Brain pericyte (primary cell): ENCODE data around the gene TMEM229B.

Source experiments
- DNase-seq: peaks from one replicate; pipeline ENCODE4 v3.0.0-alpha.2; 2012; ENCODE audit warnings: low read depth, low spot score

TMEM229B gene

DNA sequence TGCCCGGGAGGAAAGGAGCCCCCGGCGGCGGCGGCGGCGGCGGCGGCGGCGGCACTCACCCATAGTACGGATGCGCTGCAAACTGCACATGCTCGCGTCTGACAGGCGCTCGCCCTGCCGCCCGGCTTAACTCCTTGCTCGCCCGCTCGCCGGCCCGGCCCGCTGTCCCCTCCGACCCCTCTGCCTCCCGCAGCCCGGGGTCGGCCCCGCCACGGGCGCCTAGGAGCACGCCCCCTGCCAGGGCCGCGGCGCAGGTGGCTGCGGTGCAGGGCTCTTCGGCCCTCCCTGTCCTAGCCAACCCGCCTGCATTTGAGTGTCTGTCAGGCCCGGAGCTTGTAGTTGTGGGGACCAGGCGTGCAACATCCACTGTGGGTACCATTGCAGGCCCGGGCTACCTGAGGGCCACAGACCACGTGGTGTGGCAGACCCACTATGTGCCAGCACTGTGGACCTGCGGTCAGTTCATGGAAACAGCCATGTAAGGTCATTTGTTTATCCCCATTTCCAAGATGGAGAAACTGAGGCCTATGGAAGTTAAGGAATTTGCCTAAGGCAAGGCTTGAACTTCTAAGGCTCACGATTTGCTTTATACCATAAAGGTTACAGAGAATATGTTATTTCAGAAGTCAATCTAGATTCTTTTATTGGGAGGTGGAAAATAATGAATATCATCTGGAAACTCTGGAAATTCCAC lies 27.0 kb upstream of the TMEM229B start:
- DNase-seq, result no peak

DNA sequence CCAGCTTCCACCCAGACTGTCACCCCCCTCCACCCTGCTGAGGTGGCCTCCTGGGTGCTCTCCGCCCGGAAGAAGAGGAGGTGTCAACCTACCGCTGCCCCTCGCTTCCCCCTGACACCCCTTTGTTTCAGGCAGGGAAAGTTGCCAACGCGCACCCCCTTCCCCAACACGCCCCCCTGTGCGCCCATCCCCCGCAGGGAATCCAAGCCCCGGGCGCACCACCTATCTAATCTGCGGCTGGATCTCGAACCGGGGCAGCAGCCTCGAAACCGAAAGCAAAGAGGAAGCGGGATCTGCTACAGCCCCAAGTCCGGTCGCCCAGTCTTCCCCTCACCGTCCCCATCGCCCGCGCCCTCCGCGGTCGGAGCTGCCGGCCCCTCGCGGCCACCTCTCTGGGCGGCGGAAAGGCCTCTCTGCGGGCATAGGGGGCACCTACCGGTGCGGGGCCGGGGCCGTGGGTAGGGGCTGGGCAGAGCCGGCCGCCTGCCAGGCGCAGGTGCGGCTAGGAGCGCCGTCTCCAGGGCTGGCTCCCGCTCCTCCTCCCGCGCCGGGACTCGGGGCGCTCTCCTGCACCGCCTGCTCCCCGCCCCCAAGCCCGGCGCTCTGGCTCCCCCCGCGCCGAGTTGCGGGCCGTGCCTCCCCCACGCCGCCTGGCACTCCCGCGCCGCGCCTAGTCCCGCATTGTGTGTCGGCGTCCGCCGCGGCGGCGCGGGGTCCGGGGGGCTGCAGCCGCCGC lies 26.3 kb upstream of the TMEM229B start:
- DNase-seq, result no peak

DNA sequence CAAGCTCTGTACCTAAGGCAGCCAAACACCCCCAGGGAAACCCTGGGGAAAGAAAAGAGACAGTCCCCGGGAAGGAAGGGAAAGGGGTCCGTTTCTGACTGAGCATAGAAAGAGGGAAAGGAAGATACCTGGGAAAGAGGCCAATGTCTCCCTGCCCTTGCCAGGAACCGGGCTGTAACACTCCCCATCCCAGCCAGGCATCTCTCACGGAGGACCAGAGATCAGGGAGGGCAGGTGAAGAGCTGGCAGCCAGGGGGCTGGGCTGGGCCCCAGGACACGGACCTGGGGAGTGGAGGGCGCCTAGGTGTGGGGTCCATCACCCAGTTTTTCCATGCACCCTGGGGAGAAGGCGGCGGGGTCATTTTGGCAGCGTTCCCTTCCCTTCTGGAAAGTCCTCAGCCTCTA lies 25.7 kb upstream of the TMEM229B start:
- DNase-seq, result no peak

DNA sequence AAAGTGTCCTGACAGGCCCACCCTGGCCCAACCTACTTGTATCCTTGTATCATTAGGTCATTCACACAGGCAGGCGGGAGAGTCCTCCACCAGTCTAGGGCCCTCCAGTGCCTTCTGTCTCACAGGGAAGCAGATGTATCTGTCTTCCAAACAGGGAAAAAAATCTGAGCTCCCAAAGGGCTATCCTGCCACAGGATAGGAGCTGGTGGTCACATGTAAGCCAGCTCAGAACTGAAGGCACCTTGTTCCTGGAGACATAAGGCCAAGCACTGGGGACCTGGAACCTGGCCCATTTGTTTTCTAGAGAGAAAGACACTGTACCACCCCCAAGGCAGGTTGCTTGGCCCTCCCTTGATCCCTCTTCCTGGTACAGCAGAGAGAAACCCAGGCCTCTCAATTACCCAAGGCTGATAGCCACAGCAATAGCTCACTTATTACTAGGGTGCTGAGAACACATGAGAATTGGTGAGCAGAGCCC lies 25.1 kb upstream of the TMEM229B start:
- no peak for DNase-seq

DNA sequence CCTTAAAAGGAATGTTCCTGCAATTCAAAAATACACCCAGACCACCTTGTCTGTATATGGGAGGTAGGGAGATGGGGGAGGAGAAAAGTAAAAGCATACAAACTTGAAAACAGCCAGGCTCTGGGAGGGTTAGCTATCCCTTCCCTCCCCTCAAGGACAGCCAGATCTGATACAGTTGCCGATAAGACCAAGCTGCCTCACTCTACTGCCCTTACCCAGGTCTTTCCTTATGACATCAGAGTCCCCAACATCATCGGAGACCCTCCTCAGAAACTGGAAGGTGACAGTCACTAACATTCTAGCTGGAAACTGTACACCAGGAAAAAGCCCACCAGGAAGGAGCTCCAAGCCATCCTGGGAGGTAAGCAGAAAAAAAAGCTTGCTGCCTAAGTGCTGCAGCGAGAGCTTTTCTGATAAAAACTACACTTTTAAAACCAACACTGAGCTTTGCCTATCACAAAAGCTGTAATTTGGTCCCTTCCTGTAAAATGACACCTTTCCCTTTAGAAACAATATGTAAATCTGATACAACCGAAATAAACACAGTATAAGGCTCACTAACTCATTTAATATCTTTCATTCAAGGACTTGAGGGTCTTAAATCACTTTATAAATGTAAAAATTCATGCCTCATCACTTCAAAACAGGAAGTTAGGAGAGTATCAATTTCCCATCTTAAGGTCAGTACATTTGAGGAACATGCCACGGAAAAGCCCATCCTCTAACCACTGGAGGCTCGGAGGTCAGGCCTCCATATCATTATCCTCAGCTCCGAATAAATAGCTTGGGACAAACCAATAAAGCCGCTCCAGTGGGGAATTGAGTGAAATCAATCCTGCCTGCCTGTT lies 24.2 kb upstream of the TMEM229B start:
- no peak for DNase-seq

DNA sequence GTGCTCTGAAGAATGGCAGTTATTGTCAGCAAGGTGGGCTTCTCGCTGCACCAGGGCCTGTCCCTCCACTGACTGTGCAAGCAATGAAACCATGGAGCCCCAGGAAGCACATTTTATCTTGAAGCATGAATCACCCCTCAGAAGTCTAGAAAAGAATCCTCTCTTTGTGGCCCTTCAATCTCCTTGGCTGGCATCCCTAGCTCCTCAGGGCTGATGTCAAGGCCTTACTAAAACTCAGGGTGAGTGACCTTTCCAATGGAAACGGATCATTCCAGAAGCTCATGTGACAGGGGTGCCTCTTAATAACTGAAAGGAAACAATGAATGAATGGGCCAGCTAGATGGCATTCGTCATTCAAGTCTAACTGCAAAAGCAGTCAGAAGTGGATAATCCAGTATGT lies 22.3 kb upstream of the TMEM229B start:
- no peak for DNase-seq

DNA sequence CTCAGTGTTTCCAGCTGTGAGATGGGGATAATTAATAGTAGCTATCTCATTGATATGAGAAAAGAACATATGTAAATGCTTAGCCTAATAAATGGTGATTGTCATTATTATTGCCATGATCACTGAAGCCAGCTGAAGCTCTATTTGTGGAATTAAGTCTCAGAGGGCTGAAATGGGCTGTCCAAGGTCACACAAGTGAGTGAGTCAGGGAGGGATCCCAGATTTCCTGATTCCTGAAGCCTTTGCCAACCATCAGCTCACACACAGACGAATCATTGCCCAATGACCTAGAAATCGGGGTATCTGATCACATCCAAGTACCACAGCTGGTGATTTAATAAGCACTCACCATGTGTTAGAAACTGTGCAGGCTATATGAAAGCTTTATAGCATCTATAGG lies 21.6 kb upstream of the TMEM229B start:
- no peak for DNase-seq

DNA sequence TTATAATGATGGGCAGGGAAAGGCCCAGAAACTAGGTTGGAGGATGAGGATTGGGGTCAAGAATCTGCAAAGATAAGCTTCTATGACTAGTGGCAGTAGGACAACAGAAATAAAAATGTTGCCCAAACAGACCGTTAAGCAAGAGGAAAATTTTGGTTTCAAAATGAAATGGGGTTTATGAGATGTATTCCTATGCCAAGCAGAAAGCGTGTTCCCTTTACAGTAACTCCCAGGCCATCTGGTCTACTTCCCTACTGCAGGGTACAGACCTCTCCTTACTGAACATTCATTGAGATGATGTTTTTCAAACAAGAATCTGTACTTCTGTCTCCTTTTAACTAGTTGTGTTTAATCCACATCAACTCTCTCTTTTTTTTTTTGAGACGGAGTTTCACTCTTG lies 20.4 kb upstream of the TMEM229B start:
- DNase-seq, result no peak

DNA sequence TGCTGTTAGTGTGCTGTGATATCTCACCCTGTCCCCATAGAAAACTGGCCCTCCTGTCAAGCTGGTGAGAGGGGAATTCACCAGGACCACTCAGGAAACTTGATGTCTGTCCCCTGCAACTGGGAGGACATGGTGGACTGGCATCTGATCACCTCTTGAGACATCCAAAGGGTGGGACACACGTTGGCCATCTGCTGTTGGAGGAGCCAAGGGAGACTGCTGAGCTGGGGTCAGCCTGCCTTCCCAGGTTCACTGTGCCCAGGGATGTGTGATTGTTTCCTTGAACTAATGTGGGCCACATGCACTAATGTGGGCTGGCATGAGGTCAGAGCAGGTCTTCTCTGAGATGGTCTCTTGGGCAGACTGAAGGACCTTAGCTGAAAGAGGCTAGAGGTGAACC lies 16.7 kb upstream of the TMEM229B start:
- DNase-seq, result no peak

DNA sequence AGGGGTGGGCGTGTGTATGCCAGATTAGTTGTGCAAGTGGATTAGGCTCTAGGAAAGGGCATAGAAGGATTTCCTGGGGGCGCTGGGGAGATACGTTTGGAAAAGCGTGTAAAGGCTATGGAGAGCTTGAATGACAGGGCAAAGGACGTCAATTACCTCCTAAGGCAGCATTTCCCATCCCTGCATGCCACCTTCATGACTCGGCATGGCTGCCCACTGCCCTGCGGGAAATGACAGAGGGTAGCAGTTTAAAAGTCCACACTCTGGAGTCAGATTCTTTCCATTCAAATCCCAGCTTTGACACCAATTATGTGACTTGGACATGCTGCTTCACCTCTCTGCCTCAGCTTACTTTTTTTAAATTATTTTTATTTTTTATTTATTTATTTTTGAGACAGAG lies 14.8 kb upstream of the TMEM229B start:
- no peak for DNase-seq

DNA sequence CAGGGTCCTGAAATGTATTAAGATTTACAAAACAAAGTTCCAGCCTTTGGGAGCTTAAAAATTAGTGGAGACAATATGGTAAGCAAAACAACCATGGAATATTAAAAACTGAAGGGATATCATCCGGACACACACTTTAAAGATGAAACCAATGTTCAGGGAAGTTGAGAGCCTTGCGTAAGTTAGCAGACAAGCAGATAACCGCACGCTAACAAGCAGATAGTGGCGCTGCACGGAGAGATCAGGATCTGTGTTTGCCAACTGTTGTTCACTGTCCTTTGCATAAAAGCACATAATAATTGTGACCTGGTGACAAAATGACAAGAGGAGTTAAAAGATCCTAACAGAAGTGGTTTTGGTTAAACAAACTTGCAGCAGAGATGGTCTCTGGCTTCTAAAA lies 14.3 kb upstream of the TMEM229B start:
- no peak for DNase-seq

DNA sequence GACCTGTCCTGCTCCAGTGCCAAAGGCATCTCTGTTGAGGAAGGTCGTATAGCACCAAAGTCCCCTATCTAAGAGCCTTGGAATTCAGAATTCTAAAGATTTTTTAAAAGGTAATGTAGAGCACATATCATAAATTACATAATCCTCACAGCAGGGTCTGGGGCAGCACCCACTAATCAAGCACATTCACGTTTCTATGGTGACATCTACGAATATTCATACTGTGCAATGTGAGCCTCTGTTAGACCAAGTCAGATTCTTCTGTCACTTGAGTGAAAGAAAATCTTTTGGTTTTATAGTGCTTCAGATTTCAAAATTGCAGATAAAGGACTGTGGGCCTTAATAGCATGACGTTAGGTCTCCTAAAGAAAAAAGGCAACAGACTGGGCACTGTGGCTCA lies 13.1 kb upstream of the TMEM229B start:
- no peak for DNase-seq

DNA sequence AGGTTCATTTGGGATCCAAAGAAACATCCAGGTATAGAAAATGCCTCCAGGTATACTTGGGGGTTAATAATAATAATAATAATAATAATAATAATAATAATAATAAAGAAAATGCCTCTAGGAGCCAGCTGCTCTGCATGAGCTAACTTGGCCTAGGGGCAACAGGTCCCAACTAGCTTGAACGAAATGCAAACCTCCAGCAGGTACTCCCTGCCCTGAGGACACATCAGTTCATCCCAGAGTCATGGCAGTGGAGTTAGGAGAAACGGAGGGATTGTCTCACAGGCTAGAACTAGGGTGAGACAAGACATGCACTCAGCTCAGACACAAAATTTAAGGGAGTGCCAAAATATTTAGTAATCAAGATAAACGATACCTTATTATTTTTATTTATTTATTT lies 12.5 kb upstream of the TMEM229B start:
- no peak for DNase-seq

DNA sequence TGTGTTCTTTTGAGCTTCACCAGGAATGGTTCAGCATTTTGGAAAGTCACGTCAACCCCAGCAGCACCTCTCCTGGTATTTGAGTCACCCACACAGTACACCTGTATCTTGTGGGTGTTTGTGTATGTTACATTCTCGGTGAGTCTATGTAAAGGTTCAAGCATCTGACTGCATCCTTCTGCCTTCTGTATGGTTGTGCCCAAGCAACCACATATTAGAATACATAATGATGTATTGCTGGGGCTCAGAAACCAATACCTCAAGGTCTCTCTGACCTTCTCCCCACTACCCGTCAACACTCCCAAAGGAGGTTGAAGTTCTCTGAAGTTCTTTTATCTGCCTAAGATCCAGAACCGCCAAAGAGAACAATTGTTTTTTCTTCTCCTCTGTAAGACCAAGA lies 9.2 kb upstream of the TMEM229B start:
- no peak for DNase-seq

DNA sequence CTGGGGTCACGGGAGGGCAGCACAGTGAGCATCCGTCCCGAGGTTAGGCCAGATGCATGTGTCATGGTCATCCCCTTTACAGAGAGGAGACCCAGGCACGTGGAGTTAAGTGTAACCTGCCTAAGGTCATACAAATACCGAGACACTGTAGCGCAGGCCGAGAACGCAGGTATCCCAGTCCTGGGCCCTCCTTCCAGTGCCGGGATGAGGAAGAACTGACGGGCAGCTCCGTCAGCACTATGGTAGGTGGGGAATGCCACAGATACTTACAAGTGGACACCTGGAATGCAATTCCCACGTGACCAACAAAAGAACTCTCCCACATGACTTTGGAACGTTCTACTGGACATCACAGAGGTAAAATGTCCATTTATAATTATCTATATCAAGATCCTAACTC lies 8.7 kb upstream of the TMEM229B start:
- no peak for DNase-seq

DNA sequence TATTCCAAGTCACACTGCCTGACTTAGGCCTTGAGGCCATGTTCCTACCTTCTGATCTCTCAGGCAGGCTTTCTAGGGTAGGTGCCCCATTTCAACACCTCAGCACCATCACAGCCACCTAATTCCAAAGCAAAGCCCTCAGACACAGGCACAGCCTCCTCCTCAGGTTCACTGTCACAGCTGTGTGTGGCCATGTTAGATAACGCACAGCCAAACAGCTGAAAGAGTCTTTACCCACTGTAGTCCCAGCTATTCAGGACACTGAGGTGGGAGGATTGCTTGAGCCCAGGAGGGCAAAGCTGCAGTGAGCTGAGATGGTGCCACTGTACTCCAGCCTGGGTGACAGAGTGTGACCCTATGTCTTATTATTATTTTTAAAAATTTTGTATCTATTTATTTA lies 7.3 kb upstream of the TMEM229B start:
- DNase-seq, result no peak

DNA sequence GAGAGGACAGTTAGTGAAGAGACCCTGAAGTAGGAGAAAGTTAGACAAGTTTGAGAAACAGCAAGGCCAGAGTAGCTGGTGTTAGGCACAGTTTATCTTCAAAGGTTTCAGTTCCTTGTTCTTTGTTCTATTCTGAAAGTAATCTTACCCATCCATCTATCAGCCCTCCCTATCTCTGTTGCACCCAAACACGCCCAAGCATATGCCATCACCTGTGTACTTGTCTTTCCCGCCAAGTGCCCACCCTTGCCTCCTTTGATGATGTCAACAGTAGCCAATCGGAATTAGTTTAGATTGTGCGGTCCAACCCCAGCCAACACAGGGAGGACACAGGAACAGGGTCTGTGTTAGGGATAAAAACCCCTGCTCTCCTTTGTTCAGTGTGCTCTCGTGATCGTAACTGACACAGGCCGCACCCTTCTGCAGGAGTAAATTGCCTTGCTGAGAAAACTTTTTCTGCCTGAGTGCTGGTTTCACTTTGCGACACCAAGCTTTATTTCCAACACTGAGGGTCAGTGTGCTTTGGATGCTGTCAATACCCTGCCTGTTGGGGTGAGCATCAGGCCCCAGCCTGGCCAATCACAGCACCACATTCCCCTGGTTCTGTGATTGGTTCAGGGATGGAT lies 4.7 kb upstream of the TMEM229B start:
- no peak for DNase-seq

DNA sequence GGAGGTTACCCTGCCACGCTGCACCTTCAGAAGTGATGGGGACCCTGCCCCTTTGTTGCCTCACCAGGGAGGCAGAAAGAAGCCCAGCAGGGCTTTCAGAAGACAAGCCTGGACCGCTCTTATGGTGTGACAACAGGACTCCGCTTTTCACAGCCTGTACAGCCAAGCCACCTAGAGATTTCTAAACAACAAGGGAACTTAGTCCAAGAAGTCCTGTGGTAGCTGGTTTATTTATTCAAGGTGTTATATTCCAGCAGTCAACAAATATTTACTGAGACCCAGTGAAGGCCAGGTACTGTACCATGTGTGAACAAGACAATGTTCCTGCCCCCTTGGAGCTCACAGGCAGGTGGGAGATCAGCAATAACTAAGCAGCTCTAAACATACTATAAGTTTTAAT lies 4.0 kb upstream of the TMEM229B start:
- DNase-seq, result no peak

DNA sequence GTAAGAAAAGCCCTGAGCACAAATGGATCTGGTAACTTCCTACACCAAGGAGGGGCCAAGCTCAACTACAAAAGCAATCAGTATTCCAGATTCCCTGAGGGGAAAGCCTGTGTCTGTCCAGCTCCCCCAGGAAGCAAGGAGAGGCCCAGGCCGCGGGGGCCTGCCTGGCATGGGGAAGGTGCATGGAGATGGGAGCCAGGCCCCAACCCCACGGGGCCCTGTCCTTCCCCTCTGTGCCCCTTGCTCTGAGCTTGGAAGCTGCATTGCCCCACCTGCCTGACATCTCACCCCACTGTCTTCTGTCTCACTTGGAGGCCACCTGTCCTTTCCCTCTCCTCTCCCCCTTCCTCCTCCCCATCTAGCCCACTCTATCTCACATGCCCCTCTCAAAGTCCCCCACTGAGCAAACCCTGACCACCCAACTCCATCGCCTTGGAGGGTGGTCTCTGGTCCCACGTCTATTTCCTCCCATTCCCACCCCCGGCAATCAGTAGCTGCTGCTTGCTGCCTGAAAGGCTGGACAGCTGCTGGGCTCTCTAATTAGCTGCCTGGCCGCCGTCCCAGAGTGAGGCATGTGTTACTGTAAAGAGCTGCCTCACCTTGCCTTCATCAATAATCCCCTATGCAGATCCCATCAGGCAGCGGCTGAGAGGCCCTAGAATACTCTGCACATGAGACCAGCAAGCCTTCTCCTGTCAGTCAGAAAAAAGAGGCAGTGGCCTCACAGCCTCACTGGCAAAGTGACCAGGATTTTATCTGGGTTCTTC lies 3.4 kb upstream of the TMEM229B start:
- no peak for DNase-seq

DNA sequence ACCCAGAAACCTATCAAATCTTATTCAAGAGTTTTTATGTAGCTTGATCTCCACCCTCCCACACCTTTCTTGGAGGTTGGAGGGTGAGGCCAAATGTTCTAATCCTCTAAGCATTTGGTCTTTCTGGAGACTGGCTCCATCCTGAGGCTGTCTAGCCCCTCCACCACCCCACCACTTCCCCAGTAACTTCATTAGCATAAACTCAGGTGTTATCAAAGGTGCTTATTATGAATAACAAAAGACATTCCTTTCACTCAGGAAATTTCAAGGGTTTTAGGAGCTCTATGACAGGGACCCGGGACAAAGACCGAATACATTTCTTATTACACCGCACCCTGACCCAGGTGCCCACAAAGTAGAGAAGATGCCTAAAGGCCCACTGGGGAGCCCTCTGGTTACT lies 2.8 kb upstream of the TMEM229B start:
- DNase-seq, result no peak

DNA sequence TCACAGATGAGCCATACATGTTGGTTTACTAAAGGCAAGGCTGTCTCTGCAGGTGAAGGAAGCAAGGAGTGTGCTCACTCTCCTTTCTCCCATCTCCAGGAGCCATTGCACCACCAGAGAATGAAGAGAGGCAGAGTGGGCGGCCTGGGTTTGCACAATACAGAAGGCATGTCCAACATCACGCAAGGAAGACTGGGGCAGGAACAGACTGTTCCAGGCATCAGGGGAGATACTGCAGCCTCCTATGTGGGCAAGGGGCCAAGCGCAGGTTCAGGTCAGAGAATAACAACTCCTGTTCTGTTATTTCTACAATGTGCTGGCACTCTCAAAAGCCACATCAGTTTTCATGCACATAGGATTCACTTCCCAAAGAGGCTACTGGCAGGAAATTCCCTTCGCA lies 1.7 kb upstream of the TMEM229B start:
- DNase-seq, result no peak
